ENCODE data around the gene TRPM3. TPM values are rescaled to one million over a fixed set of nuclear protein-coding genes. Genes with fewer than 3 reads are reported as not detected.

The TRPM3 gene
- total RNA-seq, 1 experiment from 2014 or later = not detected

DNA sequence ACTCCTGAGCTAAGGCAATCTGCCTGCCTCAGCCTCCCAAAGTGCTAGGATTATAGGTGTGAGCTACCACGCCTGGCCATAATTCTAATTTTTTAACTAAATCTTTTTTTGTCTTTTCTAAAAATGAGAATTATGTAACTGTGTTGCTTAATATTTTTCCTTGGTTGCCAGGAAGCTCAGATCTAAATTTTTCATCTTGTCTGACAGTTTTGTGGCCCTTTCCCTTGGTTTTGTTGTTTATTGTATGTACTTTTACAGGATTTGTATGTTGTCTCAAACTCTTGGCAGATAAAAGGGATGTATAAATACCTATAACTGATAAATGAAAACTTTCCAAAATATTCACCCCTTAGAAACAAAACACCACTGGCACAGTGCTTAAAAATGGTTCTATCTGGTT is 618.7 kb downstream of the TRPM3 start:
- Mint-ChIP-seq H3K4me3 (ENCODE audit: low read depth, unreplicated experiment) (no peak overlapping the region), H3K36me3 (ENCODE audit: insufficient read depth, unreplicated experiment) (no peaks in the 10 kb centered on the region), H3K27ac (ENCODE audit: unreplicated experiment) (no peak overlapping the region), H3K4me1 (ENCODE audit: low read depth, unreplicated experiment) (no peaks in the 10 kb centered on the region), H3K27me3 (ENCODE audit: unreplicated experiment) (no peaks in the 10 kb centered on the region), H3K9me3 (ENCODE audit: low read depth, unreplicated experiment) (no peaks in the 10 kb centered on the region)
- intact Hi-C loops (cut with micrococcal nuclease; ENCODE audit: unreplicated experiment) = no loop called here
- BruUV-seq (replicated peaks) = no TSS peak
- no peak for DNase-seq
- CTCF ChIA-PET = no interaction called here
- TF ChIP-seq, protein P1, sequence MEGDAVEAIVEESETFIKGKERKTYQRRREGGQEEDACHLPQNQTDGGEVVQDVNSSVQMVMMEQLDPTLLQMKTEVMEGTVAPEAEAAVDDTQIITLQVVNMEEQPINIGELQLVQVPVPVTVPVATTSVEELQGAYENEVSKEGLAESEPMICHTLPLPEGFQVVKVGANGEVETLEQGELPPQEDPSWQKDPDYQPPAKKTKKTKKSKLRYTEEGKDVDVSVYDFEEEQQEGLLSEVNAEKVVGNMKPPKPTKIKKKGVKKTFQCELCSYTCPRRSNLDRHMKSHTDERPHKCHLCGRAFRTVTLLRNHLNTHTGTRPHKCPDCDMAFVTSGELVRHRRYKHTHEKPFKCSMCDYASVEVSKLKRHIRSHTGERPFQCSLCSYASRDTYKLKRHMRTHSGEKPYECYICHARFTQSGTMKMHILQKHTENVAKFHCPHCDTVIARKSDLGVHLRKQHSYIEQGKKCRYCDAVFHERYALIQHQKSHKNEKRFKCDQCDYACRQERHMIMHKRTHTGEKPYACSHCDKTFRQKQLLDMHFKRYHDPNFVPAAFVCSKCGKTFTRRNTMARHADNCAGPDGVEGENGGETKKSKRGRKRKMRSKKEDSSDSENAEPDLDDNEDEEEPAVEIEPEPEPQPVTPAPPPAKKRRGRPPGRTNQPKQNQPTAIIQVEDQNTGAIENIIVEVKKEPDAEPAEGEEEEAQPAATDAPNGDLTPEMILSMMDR (IDR thresholded peaks at IDR 0.05; ENCODE audit: unreplicated experiment) = no peak

DNA sequence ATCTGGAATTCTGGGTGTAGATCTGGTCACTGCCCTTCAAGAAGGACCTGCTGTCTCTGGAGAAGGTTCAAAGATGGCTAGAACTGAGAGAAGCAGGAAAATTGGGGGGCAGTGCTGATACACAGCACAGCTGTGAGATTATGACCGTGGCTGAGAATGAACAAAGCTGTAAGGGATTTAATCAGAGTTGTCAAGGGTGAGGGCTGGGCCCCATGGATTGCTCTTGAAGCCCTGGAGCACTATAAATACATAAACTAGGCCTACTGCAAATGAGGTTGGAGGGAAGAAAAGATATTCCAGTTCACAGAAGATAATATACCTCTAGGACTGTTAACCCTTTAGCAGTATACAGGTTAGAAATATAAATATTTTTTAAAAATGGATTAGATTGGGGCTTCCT is 620.6 kb downstream of the TRPM3 start:
- no TSS peak for BruUV-seq (replicated peaks)
- intact Hi-C loops (cut with micrococcal nuclease; ENCODE audit: unreplicated experiment) = no loop called here
- CTCF ChIA-PET = no interaction called here
- TF ChIP-seq, protein P1 (IDR thresholded peaks at IDR 0.05; ENCODE audit: unreplicated experiment) = no peak
- H3K27ac Mint-ChIP-seq (ENCODE audit: unreplicated experiment) = no peak overlapping the region
- no peak overlapping the region for H3K4me3 Mint-ChIP-seq (ENCODE audit: low read depth, unreplicated experiment)
- no peaks in the 10 kb centered on the region for H3K27me3 Mint-ChIP-seq (ENCODE audit: unreplicated experiment)
- H3K9me3 Mint-ChIP-seq (ENCODE audit: low read depth, unreplicated experiment) = no peaks in the 10 kb centered on the region
- DNase-seq = no peak
- no peaks in the 10 kb centered on the region for H3K4me1 Mint-ChIP-seq (ENCODE audit: low read depth, unreplicated experiment)
- no peaks in the 10 kb centered on the region for H3K36me3 Mint-ChIP-seq (ENCODE audit: insufficient read depth, unreplicated experiment)

DNA sequence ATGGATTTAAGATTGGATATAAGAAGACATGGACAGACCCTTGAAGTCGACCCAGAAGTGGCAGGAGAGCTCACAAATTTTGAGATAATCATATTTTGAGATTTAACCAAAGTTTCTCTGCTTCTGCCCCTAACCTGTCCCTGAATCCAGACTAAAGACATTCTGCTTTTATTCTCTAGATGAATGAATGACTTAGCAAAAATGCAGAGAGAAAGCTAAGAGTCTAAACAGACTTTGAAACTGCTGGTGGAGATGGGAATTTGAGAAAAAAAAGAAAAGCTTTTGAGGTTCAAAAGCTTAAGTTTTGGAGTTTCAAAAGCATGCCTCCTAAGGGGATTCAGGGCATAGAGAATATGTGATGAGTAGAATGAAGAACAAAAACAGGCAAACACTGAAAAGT is 621.8 kb downstream of the TRPM3 start:
- H3K4me3 Mint-ChIP-seq (ENCODE audit: low read depth, unreplicated experiment) = no peak overlapping the region
- H3K27me3 Mint-ChIP-seq (ENCODE audit: unreplicated experiment) = peaks cover 9% of the 10 kb centered on the region
- CTCF ChIA-PET = no interaction called here
- H3K36me3 Mint-ChIP-seq (ENCODE audit: insufficient read depth, unreplicated experiment) = no peaks in the 10 kb centered on the region
- no peak overlapping the region for H3K27ac Mint-ChIP-seq (ENCODE audit: unreplicated experiment)
- TF ChIP-seq, protein P1 (IDR thresholded peaks at IDR 0.05; ENCODE audit: unreplicated experiment) = no peak
- BruUV-seq (replicated peaks) = no TSS peak
- intact Hi-C loops (cut with micrococcal nuclease; ENCODE audit: unreplicated experiment) = no loop called here
- DNase-seq = no peak
- H3K9me3 Mint-ChIP-seq (ENCODE audit: low read depth, unreplicated experiment) = no peaks in the 10 kb centered on the region
- H3K4me1 Mint-ChIP-seq (ENCODE audit: low read depth, unreplicated experiment) = no peaks in the 10 kb centered on the region

DNA sequence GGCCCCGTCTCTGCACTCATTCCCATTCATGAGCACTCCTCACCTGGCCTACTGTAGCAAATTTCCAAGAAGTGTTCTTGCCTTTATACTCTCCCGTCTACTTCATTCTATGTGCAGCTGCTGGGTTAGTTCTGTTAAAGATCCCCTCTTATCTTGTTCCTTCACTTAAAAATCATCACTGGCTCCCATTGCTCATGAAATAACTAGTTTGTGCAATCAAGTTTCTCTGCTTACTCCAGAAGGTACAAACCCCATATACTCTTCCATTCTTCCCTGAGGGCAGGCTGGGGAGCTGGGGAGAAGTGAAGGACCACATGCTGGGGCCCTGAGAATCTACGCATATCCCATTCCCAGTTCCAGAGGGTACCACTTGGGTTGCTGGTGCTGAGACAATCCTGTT is 622.6 kb downstream of the TRPM3 start:
- H3K9me3 Mint-ChIP-seq (ENCODE audit: low read depth, unreplicated experiment) = no peaks in the 10 kb centered on the region
- no peaks in the 10 kb centered on the region for H3K4me1 Mint-ChIP-seq (ENCODE audit: low read depth, unreplicated experiment)
- no peak overlapping the region for H3K4me3 Mint-ChIP-seq (ENCODE audit: low read depth, unreplicated experiment)
- peaks cover 16% of the 10 kb centered on the region for H3K27me3 Mint-ChIP-seq (ENCODE audit: unreplicated experiment)
- BruUV-seq (replicated peaks) = no TSS peak
- CTCF ChIA-PET = no interaction called here
- TF ChIP-seq, protein P1 (IDR thresholded peaks at IDR 0.05; ENCODE audit: unreplicated experiment) = no peak
- H3K36me3 Mint-ChIP-seq (ENCODE audit: insufficient read depth, unreplicated experiment) = no peaks in the 10 kb centered on the region
- DNase-seq = no peak
- H3K27ac Mint-ChIP-seq (ENCODE audit: unreplicated experiment) = no peak overlapping the region
- intact Hi-C loops (cut with micrococcal nuclease; ENCODE audit: unreplicated experiment) = no loop called here

DNA sequence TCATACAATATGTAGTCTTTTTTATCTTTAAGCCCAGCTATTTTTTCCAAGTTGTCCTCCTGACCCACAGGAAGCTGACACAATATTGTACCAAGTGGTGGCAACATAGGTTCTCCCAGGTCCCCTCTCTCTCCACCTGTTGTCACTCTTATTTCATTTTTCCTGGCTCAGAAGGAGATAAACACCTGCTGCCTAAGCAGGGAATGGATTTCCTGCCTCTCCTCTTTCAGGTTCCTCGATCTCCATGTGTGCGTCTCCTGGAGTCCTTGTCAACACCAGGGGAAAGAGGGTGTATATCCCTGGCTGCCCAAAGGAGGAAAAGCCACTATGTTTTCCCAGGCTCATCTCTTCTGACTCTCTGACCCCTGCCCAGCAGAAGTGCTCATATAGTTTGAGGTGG is 625.2 kb downstream of the TRPM3 start:
- H3K27ac Mint-ChIP-seq (ENCODE audit: unreplicated experiment) = no peak overlapping the region
- H3K4me1 Mint-ChIP-seq (ENCODE audit: low read depth, unreplicated experiment) = no peaks in the 10 kb centered on the region
- no peaks in the 10 kb centered on the region for H3K9me3 Mint-ChIP-seq (ENCODE audit: low read depth, unreplicated experiment)
- intact Hi-C loops (cut with micrococcal nuclease; ENCODE audit: unreplicated experiment) = no loop called here
- BruUV-seq (replicated peaks) = no TSS peak
- H3K27me3 Mint-ChIP-seq (ENCODE audit: unreplicated experiment) = peaks cover 18% of the 10 kb centered on the region
- TF ChIP-seq, protein P1 (IDR thresholded peaks at IDR 0.05; ENCODE audit: unreplicated experiment) = no peak
- H3K36me3 Mint-ChIP-seq (ENCODE audit: insufficient read depth, unreplicated experiment) = no peaks in the 10 kb centered on the region
- DNase-seq = no peak
- CTCF ChIA-PET = no interaction called here
- no peak overlapping the region for H3K4me3 Mint-ChIP-seq (ENCODE audit: low read depth, unreplicated experiment)
